ENCODE measurements around the gene ARHGEF10L.

The ARHGEF10L gene

GRCh38 chr1:17711577-17711910 lies 172.0 kb downstream of the ARHGEF10L start:
- TF ChIP-seq GABPA (IDR thresholded peaks at IDR 0.05; ENCODE audit: low read depth) = no peak
- no peak for TF ChIP-seq CTCF (IDR thresholded peaks at IDR 0.05; ENCODE audit: insufficient read depth, low read length)
- TF ChIP-seq POLR2AphosphoS5 (IDR thresholded peaks at IDR 0.05; ENCODE audit: low read depth) = no peak
- TF ChIP-seq SPI1 (IDR thresholded peaks at IDR 0.05; ENCODE audit: borderline replicate concordance, low read depth) = no peak
- no peak for TF ChIP-seq REST (IDR thresholded peaks at IDR 0.05; ENCODE audit: insufficient replicate concordance, low read depth)

GRCh38 chr1:17711941-17712340 lies 172.4 kb downstream of the ARHGEF10L start:
- Histone ChIP-seq H3K27ac (replicated peaks) (no peak overlapping the region), H3K4me3 (replicated peaks; ENCODE audit: insufficient read depth, low read length) (no peak overlapping the region), H3K27me3 (ENCODE audit: insufficient read depth, poor library complexity, severe bottlenecking) (no peaks in the 10 kb centered on the region)
- DNase-seq (ENCODE audit: low read depth in 1 of 2, low spot score in 1 of 2) = no peak
- TF ChIP-seq REST (IDR thresholded peaks at IDR 0.05; ENCODE audit: insufficient replicate concordance, low read depth) = no peak
- no peak for TF ChIP-seq CTCF (IDR thresholded peaks at IDR 0.05; ENCODE audit: insufficient read depth, low read length)
- TF ChIP-seq POLR2AphosphoS5 (IDR thresholded peaks at IDR 0.05; ENCODE audit: low read depth) = no peak
- TF ChIP-seq GABPA (IDR thresholded peaks at IDR 0.05; ENCODE audit: low read depth) = no peak
- TF ChIP-seq SPI1 (IDR thresholded peaks at IDR 0.05; ENCODE audit: borderline replicate concordance, low read depth) = no peak

More at GRCh38 chr1:17711577-17711910, 172.0 kb downstream of the ARHGEF10L start:
- DNase-seq (ENCODE audit: low read depth in 1 of 2, low spot score in 1 of 2) = no peak
- Histone ChIP-seq H3K4me3 (replicated peaks; ENCODE audit: insufficient read depth, low read length) (no peak overlapping the region), H3K27ac (replicated peaks) (no peak overlapping the region), H3K27me3 (ENCODE audit: insufficient read depth, poor library complexity, severe bottlenecking) (no peaks in the 10 kb centered on the region)

GRCh38 chr1:17713993-17714392 lies 174.5 kb downstream of the ARHGEF10L start:
- H3K4me3 ChIP-seq (replicated peaks; ENCODE audit: insufficient read depth, low read length) = no peak overlapping the region
- no peak for DNase-seq (ENCODE audit: low read depth in 1 of 2, low spot score in 1 of 2)
- no peak for TF ChIP-seq CTCF (IDR thresholded peaks at IDR 0.05; ENCODE audit: insufficient read depth, low read length)
- no peak for TF ChIP-seq SPI1 (IDR thresholded peaks at IDR 0.05; ENCODE audit: borderline replicate concordance, low read depth)
- TF ChIP-seq REST (IDR thresholded peaks at IDR 0.05; ENCODE audit: insufficient replicate concordance, low read depth) = no peak
- no peak for TF ChIP-seq POLR2AphosphoS5 (IDR thresholded peaks at IDR 0.05; ENCODE audit: low read depth)
- TF ChIP-seq GABPA (IDR thresholded peaks at IDR 0.05; ENCODE audit: low read depth) = no peak
- no peak overlapping the region for H3K27ac ChIP-seq (replicated peaks)
- no peaks in the 10 kb centered on the region for H3K27me3 ChIP-seq (ENCODE audit: insufficient read depth, poor library complexity, severe bottlenecking)
